ENCODE measurements around the gene RARA. TPM values are rescaled to one million over a fixed set of nuclear protein-coding genes. Genes with fewer than 3 reads are reported as not detected.

Gene RARA
- total RNA-seq, 6 experiments from 2014 or later = 17.7 to 41.9 (median 22.9) TPM

DNA sequence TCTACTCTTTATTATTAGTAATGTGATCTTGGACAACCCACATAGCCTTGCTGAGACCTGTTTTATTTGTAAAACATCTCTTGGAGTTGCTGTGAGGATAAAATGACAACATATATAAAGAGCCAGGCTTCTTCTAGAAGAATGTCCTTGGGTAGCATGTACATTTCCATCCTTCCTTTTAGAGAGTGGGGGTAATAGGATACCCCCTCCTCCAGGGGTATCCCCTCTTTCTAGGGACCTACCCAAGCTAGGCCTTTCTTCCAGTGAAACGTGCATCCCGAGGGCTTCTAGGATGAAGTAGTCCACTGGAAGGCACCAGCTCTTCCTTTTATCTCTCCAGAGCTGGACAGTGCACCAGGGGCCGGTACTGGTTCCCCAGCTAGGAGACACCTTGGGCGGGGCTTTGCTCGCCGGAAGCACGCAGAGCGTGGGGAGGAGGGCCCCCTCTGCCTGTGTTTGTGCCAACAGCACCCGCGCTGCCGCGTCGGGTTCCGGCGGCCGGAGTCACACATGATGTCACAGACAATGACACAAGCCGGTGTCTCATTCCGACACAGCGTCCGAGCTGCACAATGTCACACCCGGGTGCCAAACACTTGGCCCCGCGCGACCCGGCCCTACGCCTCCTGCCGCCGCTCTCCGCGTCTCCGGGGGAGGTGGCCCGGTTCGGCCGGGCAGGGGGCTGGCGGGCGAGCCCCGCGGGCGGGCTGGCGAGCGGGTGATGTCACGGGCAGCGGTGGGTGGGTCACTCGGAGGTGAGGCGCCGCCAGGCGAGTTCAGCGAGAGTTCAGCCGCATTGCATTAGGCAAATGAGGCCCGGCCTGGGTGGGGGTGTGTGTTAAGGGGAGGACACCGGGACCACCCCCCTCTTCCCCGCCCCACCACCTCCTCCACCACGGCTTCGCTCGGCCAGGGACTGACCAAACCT lies 32.2 kb downstream of the RARA start:
- Histone ChIP-seq H3K4me3 (peak overlapping the region; percentile 85 to 95 (median 92)), H3K4me1 (peaks cover 0 to 47% (median 16%) of the 10 kb centered on the region in 4 donors), H3K36me3 (no peaks in the 10 kb centered on the region), H3K27me3 (no peaks in the 10 kb centered on the region), H3K9me3 (no peaks in the 10 kb centered on the region), H3K27ac (peak overlapping the region; percentile 83 to 97 (median 92))
- intact Hi-C loops (cut with DNase I) = no loop called here
- ATAC-seq = peak; percentile 58 to 73 (median 64)
- TF ChIP-seq, protein P1, sequence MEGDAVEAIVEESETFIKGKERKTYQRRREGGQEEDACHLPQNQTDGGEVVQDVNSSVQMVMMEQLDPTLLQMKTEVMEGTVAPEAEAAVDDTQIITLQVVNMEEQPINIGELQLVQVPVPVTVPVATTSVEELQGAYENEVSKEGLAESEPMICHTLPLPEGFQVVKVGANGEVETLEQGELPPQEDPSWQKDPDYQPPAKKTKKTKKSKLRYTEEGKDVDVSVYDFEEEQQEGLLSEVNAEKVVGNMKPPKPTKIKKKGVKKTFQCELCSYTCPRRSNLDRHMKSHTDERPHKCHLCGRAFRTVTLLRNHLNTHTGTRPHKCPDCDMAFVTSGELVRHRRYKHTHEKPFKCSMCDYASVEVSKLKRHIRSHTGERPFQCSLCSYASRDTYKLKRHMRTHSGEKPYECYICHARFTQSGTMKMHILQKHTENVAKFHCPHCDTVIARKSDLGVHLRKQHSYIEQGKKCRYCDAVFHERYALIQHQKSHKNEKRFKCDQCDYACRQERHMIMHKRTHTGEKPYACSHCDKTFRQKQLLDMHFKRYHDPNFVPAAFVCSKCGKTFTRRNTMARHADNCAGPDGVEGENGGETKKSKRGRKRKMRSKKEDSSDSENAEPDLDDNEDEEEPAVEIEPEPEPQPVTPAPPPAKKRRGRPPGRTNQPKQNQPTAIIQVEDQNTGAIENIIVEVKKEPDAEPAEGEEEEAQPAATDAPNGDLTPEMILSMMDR (IDR thresholded peaks at IDR 0.05) = peak in 2 of 4 donors; percentile 24 to 36
- TF ChIP-seq POLR2A (IDR thresholded peaks at IDR 0.05) = peak; percentile 78
- peak; percentile 95 to 97 (median 95) for DNase-seq
- WGBS (ENCODE audit: insufficient coverage, low coverage, low lambda C conversion rate, missing lambda C conversion rate) = 0% methylated on average over 9 of the region's 55 CpGs

DNA sequence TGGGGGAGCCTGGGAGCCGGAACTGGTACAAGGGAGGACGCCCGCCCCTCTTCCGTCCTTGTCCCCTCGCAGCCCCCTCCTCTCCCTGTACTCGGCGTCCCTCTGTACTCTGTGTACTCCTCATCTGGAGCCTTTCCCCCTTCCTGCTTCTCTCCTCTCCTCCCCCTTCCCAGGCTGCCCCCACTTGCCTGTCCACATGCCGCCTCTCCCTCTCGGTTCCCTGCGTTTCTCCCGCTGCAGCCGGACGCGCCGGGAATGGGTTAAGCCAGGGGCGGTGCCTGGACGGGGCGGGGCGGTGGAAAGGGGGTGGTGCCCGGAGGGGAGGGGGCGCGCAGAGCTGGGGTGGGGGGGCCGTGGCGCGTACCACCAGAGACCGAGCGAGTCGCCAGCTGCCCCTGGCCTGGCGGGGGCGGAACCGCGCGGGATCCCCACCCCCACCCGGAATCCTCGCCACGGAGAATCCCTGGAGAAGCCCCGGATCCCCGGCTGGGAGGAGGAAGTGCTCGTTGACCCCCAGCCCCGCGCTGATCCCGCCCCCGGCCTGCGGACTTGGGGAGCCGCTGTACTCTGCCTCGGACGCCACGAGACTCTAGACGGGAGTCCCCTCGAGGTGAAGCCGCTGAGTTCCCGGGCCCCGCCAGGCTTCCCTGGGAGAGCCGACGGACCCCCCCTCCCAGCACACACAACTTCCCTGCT lies 33.0 kb downstream of the RARA start:
- Histone ChIP-seq H3K36me3 (no peaks in the 10 kb centered on the region), H3K9me3 (no peaks in the 10 kb centered on the region), H3K4me1 (peaks cover 0 to 53% (median 19%) of the 10 kb centered on the region in 4 donors), H3K27me3 (no peaks in the 10 kb centered on the region), H3K27ac (peak overlapping the region; percentile 83 to 97 (median 92)), H3K4me3 (peak overlapping the region; percentile 85 to 95 (median 92))
- peak; percentile 59 to 73 (median 66) for ATAC-seq
- peak; percentile 93 for DNase-seq
- 1% methylated on average over 15 of the region's 55 CpGs for WGBS (ENCODE audit: insufficient coverage, low coverage, low lambda C conversion rate, missing lambda C conversion rate)
- TF ChIP-seq, protein P1 (IDR thresholded peaks at IDR 0.05) = no peak
- TF ChIP-seq POLR2A (IDR thresholded peaks at IDR 0.05) = no peak
- intact Hi-C loops (cut with DNase I) = no loop called here

DNA sequence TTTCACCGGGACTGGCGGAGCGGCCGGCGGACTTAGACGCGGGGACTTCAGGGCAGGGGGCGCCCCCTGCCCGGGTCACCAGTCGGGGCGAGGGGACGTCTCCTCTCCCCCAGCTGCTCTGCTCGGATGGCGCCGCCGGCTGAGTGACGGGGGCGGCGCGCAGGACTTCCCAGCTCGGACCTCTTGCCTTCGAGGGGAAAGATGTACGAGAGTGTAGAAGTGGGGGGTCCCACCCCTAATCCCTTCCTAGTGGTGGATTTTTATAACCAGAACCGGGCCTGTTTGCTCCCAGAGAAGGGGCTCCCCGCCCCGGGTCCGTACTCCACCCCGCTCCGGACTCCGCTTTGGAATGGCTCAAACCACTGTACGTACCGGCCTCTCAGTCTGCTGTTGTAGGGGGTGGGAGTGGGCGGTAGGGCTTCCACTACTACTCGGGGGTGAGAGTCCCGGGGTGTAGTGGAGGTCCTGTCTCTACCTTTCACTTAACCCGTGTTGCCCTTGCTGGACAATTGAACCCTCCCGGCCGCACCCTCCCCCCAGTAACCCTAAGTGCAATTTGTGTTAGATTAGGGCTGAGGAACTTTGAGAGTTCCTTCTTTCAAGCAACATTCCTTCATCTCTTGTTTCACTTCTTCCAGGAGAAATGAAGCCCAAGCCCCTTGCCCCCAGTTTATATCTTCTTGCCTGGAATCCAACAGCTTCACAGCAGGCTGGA lies 33.7 kb downstream of the RARA start:
- no peak for ATAC-seq
- no peak for DNase-seq
- peak; percentile 6 for TF ChIP-seq POLR2A (IDR thresholded peaks at IDR 0.05)
- TF ChIP-seq, protein P1 (IDR thresholded peaks at IDR 0.05) = no peak
- peak overlapping the region; percentile 83 to 97 (median 92) for H3K27ac ChIP-seq
- H3K27me3 ChIP-seq = no peaks in the 10 kb centered on the region
- 17% methylated on average over 11 of the region's 38 CpGs for WGBS (ENCODE audit: insufficient coverage, low coverage, low lambda C conversion rate, missing lambda C conversion rate)
- H3K4me3 ChIP-seq = peak overlapping the region; percentile 85 to 95 (median 92)
- peaks cover 0 to 60% (median 23%) of the 10 kb centered on the region in 4 donors for H3K4me1 ChIP-seq
- no peaks in the 10 kb centered on the region for H3K36me3 ChIP-seq
- H3K9me3 ChIP-seq = no peaks in the 10 kb centered on the region
- intact Hi-C loops (cut with DNase I) = no loop called here

All from right lobe of liver (tissue), 6 donors.